ENCODE measurements around the gene IGBP1.

GRCh38 chrX:70117738-70118137 is 15.5 kb upstream of the IGBP1 start:
- no peak for TF ChIP-seq CTCF (IDR thresholded peaks at IDR 0.05)
- TF ChIP-seq POLR2A (IDR thresholded peaks at IDR 0.05) = no peak
